VCaP (cell line): Measurements from ENCODE around the gene BCL10.

Experiments
- H3K27ac ChIP-seq: fragments of 450-650 bp; 2 replicates; pipeline ENCODE4 v1.5.1; 2017
- TF ChIP-seq, protein P1 (sequence below): fragments of 450-650 bp; conservative IDR thresholded peaks from 2 replicates; pipeline ENCODE4 v1.5.1; 2017; ENCODE audit warnings: mild to moderate bottlenecking, moderate library complexity

The BCL10 gene

DNA sequence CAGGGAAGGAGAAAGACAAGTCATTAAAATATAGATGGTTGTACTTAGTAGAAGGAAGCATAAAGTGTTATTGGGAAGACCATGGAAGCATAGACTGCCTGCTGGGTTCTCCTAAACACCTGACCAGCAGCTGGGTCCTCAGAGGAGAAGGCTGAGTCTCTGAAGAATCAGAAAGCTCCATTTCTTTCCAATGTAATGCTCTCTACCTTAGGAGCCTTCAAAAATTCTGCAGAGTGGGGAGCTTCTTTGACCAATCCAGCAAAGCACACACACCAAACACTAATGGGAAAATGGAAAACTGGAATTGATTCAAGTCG lies 21.1 kb upstream of the BCL10 start:
- peak overlapping the region; percentile 95 for H3K27ac ChIP-seq
- TF ChIP-seq, protein P1, sequence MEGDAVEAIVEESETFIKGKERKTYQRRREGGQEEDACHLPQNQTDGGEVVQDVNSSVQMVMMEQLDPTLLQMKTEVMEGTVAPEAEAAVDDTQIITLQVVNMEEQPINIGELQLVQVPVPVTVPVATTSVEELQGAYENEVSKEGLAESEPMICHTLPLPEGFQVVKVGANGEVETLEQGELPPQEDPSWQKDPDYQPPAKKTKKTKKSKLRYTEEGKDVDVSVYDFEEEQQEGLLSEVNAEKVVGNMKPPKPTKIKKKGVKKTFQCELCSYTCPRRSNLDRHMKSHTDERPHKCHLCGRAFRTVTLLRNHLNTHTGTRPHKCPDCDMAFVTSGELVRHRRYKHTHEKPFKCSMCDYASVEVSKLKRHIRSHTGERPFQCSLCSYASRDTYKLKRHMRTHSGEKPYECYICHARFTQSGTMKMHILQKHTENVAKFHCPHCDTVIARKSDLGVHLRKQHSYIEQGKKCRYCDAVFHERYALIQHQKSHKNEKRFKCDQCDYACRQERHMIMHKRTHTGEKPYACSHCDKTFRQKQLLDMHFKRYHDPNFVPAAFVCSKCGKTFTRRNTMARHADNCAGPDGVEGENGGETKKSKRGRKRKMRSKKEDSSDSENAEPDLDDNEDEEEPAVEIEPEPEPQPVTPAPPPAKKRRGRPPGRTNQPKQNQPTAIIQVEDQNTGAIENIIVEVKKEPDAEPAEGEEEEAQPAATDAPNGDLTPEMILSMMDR, result no peak

DNA sequence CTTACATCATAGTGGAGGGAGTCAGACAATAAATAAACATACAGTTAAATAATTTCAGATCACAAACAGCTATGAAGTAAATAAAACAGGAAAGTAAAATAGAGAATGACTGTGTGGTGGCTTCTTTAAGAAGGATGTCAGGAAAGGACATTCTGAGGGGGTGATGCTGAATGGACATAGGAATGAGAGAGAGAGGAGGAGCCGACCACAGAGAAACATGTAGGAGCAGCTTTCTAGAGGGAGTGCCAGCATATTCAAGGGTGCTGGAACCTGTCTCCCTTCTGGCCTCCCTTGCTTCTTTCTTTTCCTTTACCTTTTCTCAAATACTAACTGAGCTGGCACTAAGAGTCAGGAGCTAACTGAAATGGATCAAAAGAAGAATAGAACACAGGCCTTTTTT lies 20.5 kb upstream of the BCL10 start:
- TF ChIP-seq, protein P1, result no peak
- peak overlapping the region; percentile 95 for H3K27ac ChIP-seq

DNA sequence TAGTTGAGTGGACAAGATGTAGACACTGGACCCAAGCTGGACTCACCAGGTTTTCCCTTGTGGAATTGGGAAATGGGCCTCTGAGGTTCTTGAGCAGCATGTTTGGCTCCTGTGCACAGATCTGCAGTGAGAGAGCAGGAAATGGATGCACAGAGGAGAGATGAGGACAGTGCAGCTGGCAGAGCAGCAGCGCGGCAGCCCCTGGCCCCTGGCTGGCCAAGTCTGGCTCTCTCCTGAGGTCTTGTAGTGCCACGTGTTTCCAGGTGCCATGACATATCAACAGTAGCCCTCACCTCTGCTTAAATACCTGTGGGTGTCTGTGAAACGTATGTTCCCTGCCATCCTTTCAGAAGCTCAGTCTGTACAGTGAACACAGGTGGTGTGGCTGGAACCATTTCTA lies 19.2 kb upstream of the BCL10 start:
- no peak overlapping the region for H3K27ac ChIP-seq
- TF ChIP-seq, protein P1, result no peak

DNA sequence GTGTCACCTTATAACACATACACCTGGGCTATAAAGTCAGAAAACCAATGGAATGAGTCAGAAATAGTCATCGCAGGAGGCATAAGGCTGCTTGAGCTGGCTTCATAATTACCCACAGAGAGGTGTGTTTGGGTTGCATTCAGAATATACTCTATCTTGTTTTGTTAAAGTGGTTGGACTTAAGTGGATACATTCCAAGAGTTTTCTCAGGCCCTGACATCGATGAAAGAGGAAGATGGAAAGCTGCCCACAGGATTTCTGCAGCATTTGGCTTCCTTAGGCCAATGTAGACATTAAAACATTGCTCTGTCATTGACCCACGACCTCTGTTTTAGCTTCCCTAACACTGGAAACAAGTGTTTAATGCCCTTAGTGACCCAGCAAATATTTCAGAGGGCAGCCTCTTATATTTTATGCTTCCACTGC lies 18.6 kb upstream of the BCL10 start:
- TF ChIP-seq, protein P1, result no peak
- no peak overlapping the region for H3K27ac ChIP-seq

DNA sequence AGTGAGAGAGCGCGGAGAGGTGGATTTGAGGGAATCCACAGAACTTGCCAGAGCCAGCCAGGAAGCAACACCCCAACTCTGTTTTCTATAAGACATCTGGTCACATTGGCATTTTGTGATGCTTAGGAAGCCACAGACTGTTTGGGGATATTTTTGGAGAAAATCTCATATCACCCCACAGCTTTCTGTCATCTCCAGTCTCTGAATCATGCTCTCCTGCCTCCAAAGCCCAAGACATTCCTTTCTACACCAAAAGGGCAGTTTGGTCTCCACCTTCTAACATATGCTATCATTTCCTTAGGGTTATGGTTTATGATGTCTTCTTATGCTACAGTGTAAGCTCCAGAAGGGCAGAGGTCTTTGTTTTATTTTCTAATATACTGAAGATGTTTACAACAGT lies 14.4 kb upstream of the BCL10 start:
- TF ChIP-seq, protein P1, result no peak
- no peak overlapping the region for H3K27ac ChIP-seq

DNA sequence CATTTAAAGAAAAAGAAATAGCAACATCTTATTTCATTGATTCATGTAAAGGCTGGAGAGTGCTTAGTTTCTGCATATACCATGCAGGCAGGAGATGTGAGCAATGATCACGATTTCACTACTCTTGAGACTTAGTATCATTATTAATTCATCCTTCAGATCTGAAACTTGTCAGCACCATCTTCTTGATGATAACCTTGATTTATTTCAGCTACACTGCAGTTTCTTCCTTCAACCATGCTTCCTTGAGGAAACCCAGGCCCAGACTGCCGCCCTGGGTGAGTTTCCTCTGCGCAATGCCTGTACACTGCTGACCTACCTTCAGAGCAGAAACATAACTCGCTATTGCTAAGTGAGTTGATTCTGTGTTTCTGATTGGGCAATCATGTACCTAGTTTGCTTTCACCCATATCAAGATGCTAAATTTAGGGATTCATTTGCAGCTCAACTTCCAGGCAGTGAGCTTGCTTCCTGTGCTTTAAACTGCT lies 13.5 kb upstream of the BCL10 start:
- no peak overlapping the region for H3K27ac ChIP-seq
- TF ChIP-seq, protein P1, result no peak

DNA sequence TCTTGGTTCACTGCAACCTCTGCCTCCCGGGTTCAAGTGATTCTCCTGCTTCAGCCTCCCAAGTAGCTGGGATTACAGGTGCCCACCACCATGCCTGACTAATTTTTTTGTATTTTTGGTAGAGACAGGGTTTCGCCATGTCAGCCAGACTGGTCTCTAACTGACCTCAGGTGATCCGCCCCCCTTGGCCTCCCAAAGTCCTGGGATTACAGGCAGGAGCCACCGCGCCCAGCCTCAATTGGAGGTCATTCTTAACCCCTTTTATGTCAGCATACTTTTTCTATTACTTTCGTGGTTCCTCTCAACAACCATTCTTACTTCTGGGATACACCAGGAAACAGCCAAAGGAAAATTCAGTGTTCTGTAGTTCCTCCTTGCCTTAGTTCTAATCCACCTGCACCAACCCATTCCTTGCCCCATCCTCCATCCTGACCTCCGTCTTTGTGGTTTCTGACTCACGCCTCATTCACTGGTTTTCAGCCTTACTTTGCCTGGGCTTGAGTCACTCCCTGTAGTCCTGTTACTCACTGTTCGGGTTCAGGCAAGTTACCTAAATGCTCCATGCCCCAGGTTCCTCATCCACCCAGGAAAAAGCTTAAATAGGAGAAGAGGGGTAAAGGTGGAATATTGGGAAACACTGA lies 12.9 kb upstream of the BCL10 start:
- TF ChIP-seq, protein P1, result no peak
- H3K27ac ChIP-seq, result no peak overlapping the region
